RPMI8226 (cell line): ENCODE measurements around the gene MASP1.
A peak's percentile ranks its signal among the peaks of the same experiment; 100 is the strongest.
"Not testable (repeated sequence)": the region's sequence is repeated elsewhere in the genome, so short reads cannot be mapped to it uniquely, and the experiment has no call there.

Experiments used
- DNase-seq: peaks from one replicate; pipeline ENCODE4 v3.0.0-alpha.2; 2015

The MASP1 gene

GRCh38 chr3:187264911-187265310 is 26.6 kb downstream of the MASP1 start:
- no peak for DNase-seq

GRCh38 chr3:187264021-187264420 is 27.5 kb downstream of the MASP1 start:
- no peak for DNase-seq

GRCh38 chr3:187263270-187263669 is 28.3 kb downstream of the MASP1 start:
- no peak for DNase-seq

- DNase-seq, result no peak
These were observed 29.2 kb downstream of the MASP1 start for GRCh38 chr3:187262360-187262759.

GRCh38 chr3:187261541-187261969 is 30.0 kb downstream of the MASP1 start:
- no peak for DNase-seq

GRCh38 chr3:187259171-187259570 is 32.4 kb downstream of the MASP1 start:
- DNase-seq, result no peak

GRCh38 chr3:187257992-187258692 is 33.4 kb downstream of the MASP1 start:
- DNase-seq, result no peak

- DNase-seq, result no peak
These were observed 34.1 kb downstream of the MASP1 start for GRCh38 chr3:187257471-187257870.

GRCh38 chr3:187256051-187256616 is 35.4 kb downstream of the MASP1 start:
- no peak for DNase-seq

- DNase-seq, result no peak
These were observed 36.2 kb downstream of the MASP1 start for GRCh38 chr3:187255314-187255713.

- no peak for DNase-seq
These were observed 39.2 kb downstream of the MASP1 start for GRCh38 chr3:187252311-187252710.

GRCh38 chr3:187251599-187251998 is 39.9 kb downstream of the MASP1 start:
- DNase-seq, result no peak

GRCh38 chr3:187247398-187247797 is 44.1 kb downstream of the MASP1 start:
- DNase-seq, result no peak

- no peak for DNase-seq
These were observed 47.5 kb downstream of the MASP1 start for GRCh38 chr3:187243933-187244524.

GRCh38 chr3:187242900-187243299 is 48.6 kb downstream of the MASP1 start:
- no peak for DNase-seq

- no peak for DNase-seq
These were observed 49.1 kb downstream of the MASP1 start for GRCh38 chr3:187242435-187242834.

GRCh38 chr3:187238835-187239234 is 52.7 kb downstream of the MASP1 start:
- DNase-seq, result not testable (repeated sequence)

- DNase-seq, result no peak
These were observed 53.3 kb downstream of the MASP1 start for GRCh38 chr3:187238239-187238638.

GRCh38 chr3:187237741-187238140 is 53.8 kb downstream of the MASP1 start:
- DNase-seq, result no peak

GRCh38 chr3:187236962-187237361 is 54.6 kb downstream of the MASP1 start:
- no peak for DNase-seq

GRCh38 chr3:187230011-187230410 is 61.5 kb downstream of the MASP1 start:
- DNase-seq, result no peak

GRCh38 chr3:187228740-187229139 is 62.8 kb downstream of the MASP1 start:
- DNase-seq, result no peak

GRCh38 chr3:187227658-187228258 is 63.8 kb downstream of the MASP1 start:
- no peak for DNase-seq

GRCh38 chr3:187223799-187224198 is 67.7 kb downstream of the MASP1 start:
- peak; percentile 49 for DNase-seq
